K562 (cell line): ENCODE data around the gene AIFM3. TPM values are rescaled to one million over a fixed set of nuclear protein-coding genes. Genes with fewer than 3 reads are reported as not detected.

Source experiments
- BCOR ChIP-seq: fragments of 450-650 bp; IDR thresholded peaks from 2 replicates; pipeline ENCODE4 v1.6.1; 2016
- CBX1 ChIP-seq: sonication (generic); IDR thresholded peaks from 2 replicates; pipeline ENCODE4 v1.6.1; 2016; ENCODE audit warnings: antibody characterized with exemption, low read depth, mild to moderate bottlenecking
- CBX2 ChIP-seq: fragments of 200-600 bp; sonication (generic); IDR thresholded peaks from one replicate; pipeline ENCODE4 v1.6.1; 2012; ENCODE audit warnings: mild to moderate bottlenecking, low read length, inconsistent platforms; ENCODE audit not compliant: insufficient read depth, poor library complexity, severe bottlenecking
- CSDE1 ChIP-seq, 2 experiments: fragments of 450-650 bp; IDR thresholded peaks; 2 replicates each; pipeline ENCODE4 v1.6.1; 2016; ENCODE audit warnings: mild to moderate bottlenecking in 1 of 2
- EHMT2 ChIP-seq: fragments of 450-650 bp; IDR thresholded peaks from 2 replicates; pipeline ENCODE4 v1.6.1; 2018; ENCODE audit warnings: antibody characterized with exemption
- HEY1 ChIP-seq: fragments of 250-450 bp; sonication (Bioruptor Pico); IDR thresholded peaks from 2 replicates; pipeline ENCODE4 v1.5.0; 2020; ENCODE audit warnings: mild to moderate bottlenecking, moderate library complexity, borderline replicate concordance
- HNRNPL ChIP-seq: fragments of 200-400 bp; formaldehyde crosslinking; IDR thresholded peaks from 2 replicates; pipeline ENCODE4 v1.6.1; 2017; ENCODE audit warnings: low read depth, mild to moderate bottlenecking, low read length
- LEF1 ChIP-seq: fragments of 450-650 bp; IDR thresholded peaks from 2 replicates; pipeline ENCODE4 v1.6.1; 2016; ENCODE audit warnings: mild to moderate bottlenecking
- POLR3A ChIP-seq: IDR thresholded peaks from 2 replicates; pipeline ENCODE4 v1.6.1; 2011; ENCODE audit warnings: borderline replicate concordance, mild to moderate bottlenecking, moderate library complexity; ENCODE audit not compliant: insufficient read length, insufficient read depth; ENCODE audit errors: extremely low read depth
- SIX5 ChIP-seq, 2 experiments: IDR thresholded peaks; 2 replicates each; pipeline ENCODE4 v1.6.1; 2011; ENCODE audit warnings: low read length in 2 of 2, borderline replicate concordance in 1 of 2, low read depth in 1 of 2, mild to moderate bottlenecking in 1 of 2, moderate library complexity in 1 of 2; ENCODE audit not compliant: insufficient read depth in 1 of 2
- SNIP1 ChIP-seq: fragments of 450-650 bp; IDR thresholded peaks from 2 replicates; pipeline ENCODE4 v1.7.1; 2017; ENCODE audit warnings: low read depth, mild to moderate bottlenecking
- SRSF7 ChIP-seq: fragments of 200-400 bp; formaldehyde crosslinking; optimal IDR thresholded peaks from 2 replicates; pipeline ENCODE3; 2017; ENCODE audit warnings: mild to moderate bottlenecking, low read depth, low read length
- ZNF133 ChIP-seq: fragments of 250-450 bp; sonication (Bioruptor Pico); IDR thresholded peaks from 2 replicates; pipeline ENCODE4 v1.4.0; 2020; ENCODE audit warnings: mild to moderate bottlenecking
- ZNF696 ChIP-seq: fragments of 250-450 bp; sonication (Bioruptor Pico); conservative IDR thresholded peaks from 2 replicates; pipeline ENCODE4 v1.4.0; 2020; ENCODE audit warnings: mild to moderate bottlenecking, moderate library complexity
- ZNF830 ChIP-seq: fragments of 250-450 bp; sonication (Bioruptor Pico); IDR thresholded peaks from 2 replicates; pipeline ENCODE4 v1.5.0; 2021; ENCODE audit warnings: mild to moderate bottlenecking
- polyA plus RNA-seq, 8 experiments: library from polyadenylated mRNA; depleted of rRNA in 4 of 8; stranded (reverse) in 5 of 8; unstranded in 3 of 8; fragments of >200 nt; fragmentation: Nextera tagmentation in 2 of 8; fragmentation: Illumina TruSeq in 1 of 8; extraction: Ambion mirVana in 2 of 8; extraction: Trizol in 1 of 8; gene quantifications; 2 replicates each; pipeline versions ENCODE4 v1.2.1 to v1.2.3, GENCODE V29; 2011 to 2014; ENCODE audit warnings: inconsistent platforms in 1 of 8, missing spikeins in 1 of 8
- total RNA-seq, 7 experiments: library from RNA; depleted of rRNA in 6 of 7; stranded (reverse); fragments of >200 nt in 6 of 7; fragmentation: Illumina TruSeq in 2 of 7; extraction: Trizol in 2 of 7; gene quantifications; 2 replicates each; pipeline versions ENCODE4 v1.2.1 to v1.2.3, GENCODE V29; 2011 to 2021; ENCODE audit warnings: low replicate concordance in 1 of 7
- TF ChIP-seq, protein P1 (sequence below): fragments of 450-650 bp; formaldehyde crosslinking; conservative IDR thresholded peaks from 2 replicates; pipeline ENCODE4 v1.4.0; 2022; ENCODE audit warnings: mild to moderate bottlenecking, missing genetic modification characterization
- TF ChIP-seq, protein P2 (sequence below): fragments of 250-450 bp; sonication (Bioruptor Pico); IDR thresholded peaks from 2 replicates; pipeline ENCODE4 v1.8.0; 2022; ENCODE audit warnings: moderate library complexity, mild to moderate bottlenecking, inconsistent platforms
- TF ChIP-seq, protein P3 (sequence below): fragments of 450-650 bp; IDR thresholded peaks from 2 replicates; pipeline ENCODE4 v1.6.1; 2016; ENCODE audit warnings: mild to moderate bottlenecking

The AIFM3 gene
- total and polyA plus RNA-seq, 9 of the 15 experiments (the other 6 are each of a cell fraction or from before 2014, with no cell fraction given) = 0.03 to 0.20 (median 0.07) TPM; not detected in 1

DNA sequence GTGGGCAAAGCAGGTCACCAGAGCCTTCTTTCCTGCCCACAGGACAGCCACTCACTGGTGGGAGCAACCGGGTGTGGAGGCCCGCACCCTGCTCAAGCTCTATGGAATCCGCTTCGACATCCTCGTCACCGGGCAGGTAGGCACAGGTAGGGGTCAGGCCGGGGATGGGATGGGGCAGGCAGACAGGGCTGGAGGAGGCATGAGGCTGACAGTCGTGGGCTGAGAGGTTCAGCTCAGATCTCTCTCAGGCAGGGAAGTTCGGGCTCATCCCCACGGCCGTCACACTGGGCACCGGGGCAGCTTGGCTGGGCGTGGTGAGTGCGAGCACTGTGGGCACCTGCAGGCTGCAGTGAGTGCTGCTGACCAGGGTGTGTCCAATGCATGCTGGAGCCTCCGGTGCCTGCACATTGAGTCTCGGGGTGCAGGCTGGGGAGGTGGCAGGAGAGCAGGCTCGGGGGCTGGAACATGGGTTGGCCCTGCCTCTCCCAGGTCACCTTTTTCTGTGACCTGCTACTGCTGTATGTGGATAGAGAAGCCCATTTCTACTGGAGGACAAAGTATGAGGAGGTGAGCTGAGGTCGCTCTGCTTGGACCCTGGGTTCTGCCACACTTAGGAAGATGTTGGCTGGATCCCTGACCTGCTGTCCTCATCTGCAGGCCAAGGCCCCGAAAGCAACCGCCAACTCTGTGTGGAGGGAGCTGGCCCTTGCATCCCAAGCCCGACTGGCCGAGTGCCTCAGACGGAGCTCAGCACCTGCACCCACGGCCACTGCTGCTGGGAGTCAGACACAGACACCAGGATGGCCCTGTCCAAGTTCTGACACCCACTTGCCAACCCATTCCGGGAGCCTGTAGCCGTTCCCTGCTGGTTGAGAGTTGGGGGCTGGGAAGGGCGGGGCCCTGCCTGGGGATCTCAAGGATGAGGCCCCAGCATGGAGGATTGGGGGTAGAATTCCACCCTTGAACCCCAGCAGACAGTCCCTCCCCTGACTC lies 59.0 kb downstream of the AIFM3 start (continued):
- TF ChIP-seq CSDE1 (IDR thresholded peaks at IDR 0.05) (no peak), POLR3A (no peak), ZNF696 (no peak), CBX1 (no peak), SNIP1 (no peak), HNRNPL (no peak), HEY1 (CRISPR knock-in tag) (no peak), ZNF133 (CRISPR knock-in tag) (peak; percentile 72; the same call in 1 of the 2 replicates), BCOR (no peak), EHMT2 (no peak), SIX5 (IDR thresholded peaks at IDR 0.05; ENCODE audit: borderline replicate concordance in 1 of 2, insufficient read depth in 1 of 2, low read depth in 1 of 2, low read length in 2 of 2) (no peak), CBX2 (no peak), ZNF830 (no peak), LEF1 (no peak), SRSF7 (no peak)
- TF ChIP-seq, protein P1, sequence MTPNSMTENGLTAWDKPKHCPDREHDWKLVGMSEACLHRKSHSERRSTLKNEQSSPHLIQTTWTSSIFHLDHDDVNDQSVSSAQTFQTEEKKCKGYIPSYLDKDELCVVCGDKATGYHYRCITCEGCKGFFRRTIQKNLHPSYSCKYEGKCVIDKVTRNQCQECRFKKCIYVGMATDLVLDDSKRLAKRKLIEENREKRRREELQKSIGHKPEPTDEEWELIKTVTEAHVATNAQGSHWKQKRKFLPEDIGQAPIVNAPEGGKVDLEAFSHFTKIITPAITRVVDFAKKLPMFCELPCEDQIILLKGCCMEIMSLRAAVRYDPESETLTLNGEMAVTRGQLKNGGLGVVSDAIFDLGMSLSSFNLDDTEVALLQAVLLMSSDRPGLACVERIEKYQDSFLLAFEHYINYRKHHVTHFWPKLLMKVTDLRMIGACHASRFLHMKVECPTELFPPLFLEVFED = 0 out of 2 replicates have a peak, but pooled peaks have one; percentile 76
- TF ChIP-seq, protein P2, sequence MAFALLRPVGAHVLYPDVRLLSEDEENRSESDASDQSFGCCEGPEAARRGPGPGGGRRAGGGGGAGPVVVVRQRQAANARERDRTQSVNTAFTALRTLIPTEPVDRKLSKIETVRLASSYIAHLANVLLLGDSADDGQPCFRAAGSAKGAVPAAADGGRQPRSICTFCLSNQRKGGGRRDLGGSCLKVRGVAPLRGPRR (CRISPR knock-in tag) = peak; percentile 90
- TF ChIP-seq, protein P3, sequence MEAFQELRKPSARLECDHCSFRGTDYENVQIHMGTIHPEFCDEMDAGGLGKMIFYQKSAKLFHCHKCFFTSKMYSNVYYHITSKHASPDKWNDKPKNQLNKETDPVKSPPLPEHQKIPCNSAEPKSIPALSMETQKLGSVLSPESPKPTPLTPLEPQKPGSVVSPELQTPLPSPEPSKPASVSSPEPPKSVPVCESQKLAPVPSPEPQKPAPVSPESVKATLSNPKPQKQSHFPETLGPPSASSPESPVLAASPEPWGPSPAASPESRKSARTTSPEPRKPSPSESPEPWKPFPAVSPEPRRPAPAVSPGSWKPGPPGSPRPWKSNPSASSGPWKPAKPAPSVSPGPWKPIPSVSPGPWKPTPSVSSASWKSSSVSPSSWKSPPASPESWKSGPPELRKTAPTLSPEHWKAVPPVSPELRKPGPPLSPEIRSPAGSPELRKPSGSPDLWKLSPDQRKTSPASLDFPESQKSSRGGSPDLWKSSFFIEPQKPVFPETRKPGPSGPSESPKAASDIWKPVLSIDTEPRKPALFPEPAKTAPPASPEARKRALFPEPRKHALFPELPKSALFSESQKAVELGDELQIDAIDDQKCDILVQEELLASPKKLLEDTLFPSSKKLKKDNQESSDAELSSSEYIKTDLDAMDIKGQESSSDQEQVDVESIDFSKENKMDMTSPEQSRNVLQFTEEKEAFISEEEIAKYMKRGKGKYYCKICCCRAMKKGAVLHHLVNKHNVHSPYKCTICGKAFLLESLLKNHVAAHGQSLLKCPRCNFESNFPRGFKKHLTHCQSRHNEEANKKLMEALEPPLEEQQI = no peak
